ENCODE data around the gene RNF2. TPM values are rescaled to one million over a fixed set of nuclear protein-coding genes. Genes with fewer than 3 reads are reported as not detected.

RNF2 gene
- total RNA-seq, 4 donors from 2014 or later: 10.2 to 18.7 (median 17.4) TPM

DNA sequence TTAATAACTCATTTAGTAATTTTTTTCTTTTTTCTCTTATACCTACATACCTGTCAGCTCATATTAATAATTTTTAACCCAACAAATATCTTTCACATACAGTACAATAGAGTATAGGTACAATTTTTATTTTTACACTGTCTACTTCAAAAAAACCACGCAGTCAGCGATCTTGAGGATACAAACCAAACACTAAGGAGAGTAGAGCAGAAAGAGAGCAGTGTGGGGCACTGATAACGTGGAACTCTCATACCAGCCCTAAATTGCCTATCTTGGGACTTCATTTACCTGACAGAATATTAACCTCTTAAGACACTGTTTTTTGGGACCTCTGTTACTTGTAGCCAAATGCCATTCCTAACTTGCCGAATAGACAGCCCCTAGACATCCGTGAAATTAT lies 105.9 kb downstream of the RNF2 start:
- H3K36me3 ChIP-seq: peaks cover 0 to 49% of the 10 kb centered on the region in 2 donors
- no peak for ATAC-seq
- H3K4me1 ChIP-seq: peaks cover 0 to 41% (median 8%) of the 10 kb centered on the region in 3 donors

More for the DNA sequence above, 105.9 kb downstream of the RNF2 start:
- Histone ChIP-seq H3K27me3 (no peaks in the 10 kb centered on the region), H3K4me3 (no peak overlapping the region), H3K27ac (no peak overlapping the region), H3K9me3 (no peaks in the 10 kb centered on the region)
- WGBS, 2 donors (ENCODE audit: low coverage in 1 of 2): 90 to 91% methylated on average over 5 of the region's 5 CpGs
- no peak for TF ChIP-seq EP300 (IDR thresholded peaks at IDR 0.05)
- TF ChIP-seq, protein P1, sequence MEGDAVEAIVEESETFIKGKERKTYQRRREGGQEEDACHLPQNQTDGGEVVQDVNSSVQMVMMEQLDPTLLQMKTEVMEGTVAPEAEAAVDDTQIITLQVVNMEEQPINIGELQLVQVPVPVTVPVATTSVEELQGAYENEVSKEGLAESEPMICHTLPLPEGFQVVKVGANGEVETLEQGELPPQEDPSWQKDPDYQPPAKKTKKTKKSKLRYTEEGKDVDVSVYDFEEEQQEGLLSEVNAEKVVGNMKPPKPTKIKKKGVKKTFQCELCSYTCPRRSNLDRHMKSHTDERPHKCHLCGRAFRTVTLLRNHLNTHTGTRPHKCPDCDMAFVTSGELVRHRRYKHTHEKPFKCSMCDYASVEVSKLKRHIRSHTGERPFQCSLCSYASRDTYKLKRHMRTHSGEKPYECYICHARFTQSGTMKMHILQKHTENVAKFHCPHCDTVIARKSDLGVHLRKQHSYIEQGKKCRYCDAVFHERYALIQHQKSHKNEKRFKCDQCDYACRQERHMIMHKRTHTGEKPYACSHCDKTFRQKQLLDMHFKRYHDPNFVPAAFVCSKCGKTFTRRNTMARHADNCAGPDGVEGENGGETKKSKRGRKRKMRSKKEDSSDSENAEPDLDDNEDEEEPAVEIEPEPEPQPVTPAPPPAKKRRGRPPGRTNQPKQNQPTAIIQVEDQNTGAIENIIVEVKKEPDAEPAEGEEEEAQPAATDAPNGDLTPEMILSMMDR (IDR thresholded peaks at IDR 0.05): no peak

Small RNAs within 50 kb of the gene (small RNA-seq; reads per million reads assigned to genes)
- 0 to 0.27 (median 0.11) reads per million in 4 donors for gene RNA5SP72

Other genes with a start within 250 kb of the RNF2 start
- 100 to 1,000 TPM; 544 to 589 (median 567) TPM for gene NIBAN1, start 71.0 kb upstream of the RNF2 start, total RNA-seq
- gene TRMT1L, start 111.4 kb downstream of the RNF2 start, total RNA-seq: 10 to 100 TPM; 16.0 to 47.3 (median 21.5) TPM
- 10 to 100 TPM in 1 of 4 donors, 1 to 10 TPM in 3; 3.9 to 12.0 (median 6.2) TPM for gene SWT1, start 111.6 kb downstream of the RNF2 start, total RNA-seq